SJCRH30 (cell line): ENCODE results near the gene CCNI2. TPM values are rescaled to one million over a fixed set of nuclear protein-coding genes. Genes with fewer than 3 reads are reported as not detected.

ENCODE experiments used
- DNase-seq, 2 experiments: peaks; one replicate each; pipeline ENCODE4 v3.0.0-alpha.2; 2015 to 2020
- H3K27ac ChIP-seq: fragments of 250-450 bp; sonication (Bioruptor Pico); 2 replicates; pipeline ENCODE4 v1.5.1; 2020; ENCODE audit warnings: mild to moderate bottlenecking, moderate library complexity
- H3K27me3 ChIP-seq: fragments of 250-450 bp; sonication (Bioruptor Pico); 2 replicates; pipeline ENCODE4 v1.5.1; 2020; ENCODE audit warnings: mild to moderate bottlenecking, moderate library complexity
- H3K36me3 ChIP-seq: fragments of 250-450 bp; sonication (Bioruptor Pico); 2 replicates; pipeline ENCODE4 v1.5.1; 2020; ENCODE audit warnings: mild to moderate bottlenecking, moderate library complexity
- H3K4me1 ChIP-seq: fragments of 250-450 bp; sonication (Bioruptor Pico); 2 replicates; pipeline ENCODE4 v1.5.1; 2020; ENCODE audit warnings: mild to moderate bottlenecking, moderate library complexity
- H3K4me3 ChIP-seq: fragments of 250-450 bp; sonication (Bioruptor Pico); 2 replicates; pipeline ENCODE4 v1.5.1; 2020; ENCODE audit warnings: mild to moderate bottlenecking, moderate library complexity
- H3K9me3 ChIP-seq: fragments of 250-450 bp; sonication (Bioruptor Pico); replicated peaks from 2 replicates; pipeline ENCODE4 v1.5.1; 2020; ENCODE audit warnings: mild to moderate bottlenecking, moderate library complexity
- total RNA-seq: library from RNA; depleted of rRNA; stranded (reverse); fragments of >200 nt; shearing (Covaris generic); gene quantifications from 2 replicates; pipeline ENCODE4 v1.2.3, GENCODE V29; 2014

The CCNI2 gene
- total RNA-seq, 1 experiment from 2014 or later = not detected

GRCh38 chr5:132777209-132778069, 30.2 kb downstream of the CCNI2 start, which contains the start of gene SEPTIN8:
SEPTIN8 (minus strand) TSS chr5:132777239; CDS start chr5:132777137, 102 bp downstream.
- Histone ChIP-seq H3K36me3 (no peaks in the 10 kb centered on the region), H3K9me3 (no peaks in the 10 kb centered on the region), H3K27ac (no peak within 1 kb of the TSS), H3K4me3 (peak within 1 kb of the TSS; percentile 75), H3K4me1 (no peaks in the 10 kb centered on the region; the same call in 1 of the 2 replicates), H3K27me3 (peaks cover 10% of the 10 kb centered on the region; the same call in 1 of the 2 replicates)
- peak; percentile 39 to 54 for DNase-seq

- H3K36me3 ChIP-seq = no peaks in the 10 kb centered on the region
- no peak overlapping the region for H3K4me3 ChIP-seq
- H3K27ac ChIP-seq = no peak overlapping the region
- H3K9me3 ChIP-seq = no peaks in the 10 kb centered on the region
- H3K4me1 ChIP-seq = no peaks in the 10 kb centered on the region; the same call in 1 of the 2 replicates
- DNase-seq = no peak
- peaks cover 10% of the 10 kb centered on the region; the same call in 1 of the 2 replicates for H3K27me3 ChIP-seq
Measured at GRCh38 chr5:132778129-132778528, 30.9 kb downstream of the CCNI2 start.

- no peaks in the 10 kb centered on the region for H3K9me3 ChIP-seq
- no peaks in the 10 kb centered on the region; the same call in 1 of the 2 replicates for H3K4me1 ChIP-seq
- H3K27ac ChIP-seq = no peak overlapping the region
- peaks cover 10% of the 10 kb centered on the region; the same call in 1 of the 2 replicates for H3K27me3 ChIP-seq
- no peak overlapping the region for H3K4me3 ChIP-seq
- DNase-seq = no peak
- no peaks in the 10 kb centered on the region for H3K36me3 ChIP-seq
Measured at GRCh38 chr5:132778856-132779255, 31.6 kb downstream of the CCNI2 start.

- Histone ChIP-seq H3K36me3 (no peaks in the 10 kb centered on the region), H3K27me3 (peaks cover 10% of the 10 kb centered on the region; the same call in 1 of the 2 replicates), H3K27ac (no peak overlapping the region), H3K4me1 (no peaks in the 10 kb centered on the region; the same call in 1 of the 2 replicates), H3K4me3 (no peak overlapping the region), H3K9me3 (no peaks in the 10 kb centered on the region)
- DNase-seq = no peak
Measured at GRCh38 chr5:132779961-132780360, 32.7 kb downstream of the CCNI2 start.

- no peaks in the 10 kb centered on the region for H3K9me3 ChIP-seq
- H3K27ac ChIP-seq = no peak overlapping the region
- peaks cover 10% of the 10 kb centered on the region; the same call in 1 of the 2 replicates for H3K27me3 ChIP-seq
- no peak overlapping the region for H3K4me3 ChIP-seq
- DNase-seq = no peak
- no peaks in the 10 kb centered on the region for H3K36me3 ChIP-seq
- no peaks in the 10 kb centered on the region; the same call in 1 of the 2 replicates for H3K4me1 ChIP-seq
Measured at GRCh38 chr5:132780577-132780976, 33.4 kb downstream of the CCNI2 start.

GRCh38 chr5:132781029-132781428, 33.8 kb downstream of the CCNI2 start:
- DNase-seq = no peak
- Histone ChIP-seq H3K9me3 (no peaks in the 10 kb centered on the region), H3K4me1 (no peaks in the 10 kb centered on the region; the same call in 1 of the 2 replicates), H3K4me3 (no peak overlapping the region), H3K27me3 (peaks cover 10% of the 10 kb centered on the region; the same call in 1 of the 2 replicates), H3K27ac (no peak overlapping the region), H3K36me3 (no peaks in the 10 kb centered on the region)

- H3K27ac ChIP-seq = no peak overlapping the region
- no peaks in the 10 kb centered on the region for H3K36me3 ChIP-seq
- DNase-seq = no peak
- peaks cover 10% of the 10 kb centered on the region; the same call in 1 of the 2 replicates for H3K27me3 ChIP-seq
- no peaks in the 10 kb centered on the region; the same call in 1 of the 2 replicates for H3K4me1 ChIP-seq
- H3K9me3 ChIP-seq = no peaks in the 10 kb centered on the region
- H3K4me3 ChIP-seq = no peak overlapping the region
Measured at GRCh38 chr5:132782101-132782500, 34.9 kb downstream of the CCNI2 start.

GRCh38 chr5:132785365-132785764, 38.1 kb downstream of the CCNI2 start:
- Histone ChIP-seq H3K4me1 (no peaks in the 10 kb centered on the region; the same call in 1 of the 2 replicates), H3K36me3 (no peaks in the 10 kb centered on the region), H3K27me3 (no peaks in the 10 kb centered on the region; the same call in 1 of the 2 replicates), H3K27ac (no peak overlapping the region), H3K9me3 (no peaks in the 10 kb centered on the region), H3K4me3 (no peak overlapping the region)
- DNase-seq = no peak

GRCh38 chr5:132785864-132786263, 38.6 kb downstream of the CCNI2 start:
- Histone ChIP-seq H3K4me1 (no peaks in the 10 kb centered on the region; the same call in 1 of the 2 replicates), H3K27me3 (no peaks in the 10 kb centered on the region; the same call in 1 of the 2 replicates), H3K27ac (no peak overlapping the region)

GRCh38 chr5:132787076-132787475, 39.9 kb downstream of the CCNI2 start:
- Histone ChIP-seq H3K4me1 (no peaks in the 10 kb centered on the region; the same call in 1 of the 2 replicates), H3K9me3 (no peaks in the 10 kb centered on the region), H3K27me3 (no peaks in the 10 kb centered on the region; the same call in 1 of the 2 replicates), H3K4me3 (no peak overlapping the region), H3K27ac (no peak overlapping the region), H3K36me3 (no peaks in the 10 kb centered on the region)
- no peak for DNase-seq

More at GRCh38 chr5:132785864-132786263, 38.6 kb downstream of the CCNI2 start:
- no peak for DNase-seq
- Histone ChIP-seq H3K36me3 (no peaks in the 10 kb centered on the region), H3K4me3 (no peak overlapping the region), H3K9me3 (no peaks in the 10 kb centered on the region)

- no peak for DNase-seq
- Histone ChIP-seq H3K4me3 (no peak overlapping the region), H3K9me3 (no peaks in the 10 kb centered on the region), H3K4me1 (no peaks in the 10 kb centered on the region), H3K36me3 (no peaks in the 10 kb centered on the region), H3K27me3 (no peaks in the 10 kb centered on the region; the same call in 1 of the 2 replicates), H3K27ac (no peak overlapping the region)
Measured at GRCh38 chr5:132788508-132788907, 41.3 kb downstream of the CCNI2 start.

GRCh38 chr5:132788990-132789886, 42.0 kb downstream of the CCNI2 start:
- no peak for DNase-seq
- no peaks in the 10 kb centered on the region for H3K9me3 ChIP-seq
- H3K36me3 ChIP-seq = no peaks in the 10 kb centered on the region
- no peak overlapping the region for H3K27ac ChIP-seq
- H3K27me3 ChIP-seq = no peaks in the 10 kb centered on the region; the same call in 1 of the 2 replicates
- H3K4me1 ChIP-seq = no peaks in the 10 kb centered on the region
- H3K4me3 ChIP-seq = no peak overlapping the region

GRCh38 chr5:132790201-132790865, 43.1 kb downstream of the CCNI2 start:
- no peaks in the 10 kb centered on the region for H3K9me3 ChIP-seq
- DNase-seq = no peak
- no peak overlapping the region for H3K4me3 ChIP-seq
- no peaks in the 10 kb centered on the region; the same call in 1 of the 2 replicates for H3K27me3 ChIP-seq
- no peaks in the 10 kb centered on the region for H3K36me3 ChIP-seq
- no peaks in the 10 kb centered on the region for H3K4me1 ChIP-seq
- no peak overlapping the region for H3K27ac ChIP-seq

- no peaks in the 10 kb centered on the region for H3K36me3 ChIP-seq
- no peak for DNase-seq
- no peak overlapping the region for H3K27ac ChIP-seq
- H3K27me3 ChIP-seq = no peaks in the 10 kb centered on the region; the same call in 1 of the 2 replicates
- no peaks in the 10 kb centered on the region for H3K9me3 ChIP-seq
- H3K4me1 ChIP-seq = no peaks in the 10 kb centered on the region
- H3K4me3 ChIP-seq = no peak overlapping the region
Measured at GRCh38 chr5:132791026-132791425, 43.8 kb downstream of the CCNI2 start.
